Lower leg skin (tissue), 4 donors: ENCODE data around the gene VIPR1. TPM values are rescaled to one million over a fixed set of nuclear protein-coding genes. Genes with fewer than 3 reads are reported as not detected.

ENCODE experiments used
- DNase-seq, 2 donors: peaks; one replicate each; pipeline ENCODE4 v3.0.0-alpha.2; 2019; ENCODE audit warnings: low spot score in 2 of 2
- H3K4me3 ChIP-seq: fragments of 200-600 bp; sonication (generic); 2 replicates; pipeline ENCODE4 v1.5.1; 2017; ENCODE audit warnings: mild to moderate bottlenecking, low read depth; ENCODE audit not compliant: poor library complexity, severe bottlenecking
- CTCF ChIP-seq, 3 donors: fragments of 450-650 bp; IDR thresholded peaks; one replicate each; pipeline ENCODE4 v1.5.1; 2016; ENCODE audit warnings: antibody characterized with exemption in 3 of 3, mild to moderate bottlenecking in 3 of 3, moderate library complexity in 2 of 3
- POLR2A ChIP-seq, 2 donors: fragments of 450-650 bp; IDR thresholded peaks; one replicate each; pipeline ENCODE4 v1.6.1; 2016 to 2017; ENCODE audit warnings: antibody characterized with exemption in 2 of 2, mild to moderate bottlenecking in 1 of 2, moderate library complexity in 1 of 2
- WGBS, 2 donors: methylation state at CpG; one replicate each; pipeline ENCODE4 v1.1.5; 2018; 5-methylcytosine and 5-hydroxymethylcytosine counted together
- intact Hi-C: fragments of 100-400 bp; cut with DNase I; formaldehyde crosslinking; loops from one replicate; pipeline ENCODE4 v1.15.0; 2023; ENCODE audit warnings: low total_unique reads
- total RNA-seq, 4 donors: library from RNA; depleted of rRNA; stranded (reverse); fragments of >200 nt; gene quantifications; one replicate each; pipeline ENCODE4 v1.1.0, GENCODE V29; 2016

The VIPR1 gene
- total RNA-seq, 4 donors from 2014 or later: 69.9 to 110 (median 70.8) TPM

- TF ChIP-seq CTCF (IDR thresholded peaks at IDR 0.05): no peak
- TF ChIP-seq POLR2A (IDR thresholded peaks at IDR 0.05): no peak
- 51 to 69% methylated on average over 13 of the region's 13 CpGs for WGBS, 2 donors
- H3K4me3 ChIP-seq: no peak overlapping the region
- intact Hi-C loops: loop anchor here (5.0 kb wide), 1 partner anchor 45 kb away; no protein-coding TSS in a partner anchor
- DNase-seq: peak in 1 of 2 donors; percentile 71
Measured at GRCh38 chr3:42497009-42497731, 5.3 kb upstream of the VIPR1 start.

DNA sequence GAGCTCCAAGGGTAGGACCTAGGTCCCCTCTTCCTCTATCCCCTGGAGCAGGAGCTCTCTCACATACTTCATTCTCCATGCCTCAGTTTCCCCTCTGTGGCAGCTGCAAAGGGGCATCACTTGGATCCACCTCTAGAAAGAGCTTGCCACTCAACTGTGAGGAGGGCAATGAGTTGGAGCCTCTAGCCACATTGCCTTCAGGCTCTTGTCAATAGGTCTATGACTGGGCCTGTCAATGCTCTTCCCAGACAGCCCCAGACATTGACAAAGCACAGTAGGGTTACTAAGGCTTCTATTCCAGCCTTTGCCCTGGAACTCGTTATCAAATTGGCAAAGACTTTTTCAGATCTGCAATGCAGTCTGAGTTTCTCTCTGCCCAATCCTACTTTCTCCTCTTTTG lies 4.4 kb upstream of the VIPR1 start:
- no peak for TF ChIP-seq CTCF (IDR thresholded peaks at IDR 0.05)
- TF ChIP-seq POLR2A (IDR thresholded peaks at IDR 0.05): no peak
- DNase-seq: peak; percentile 10 to 49
- H3K4me3 ChIP-seq: no peak overlapping the region
- intact Hi-C loops: loop anchor here (5.0 kb wide), 1 partner anchor 44 kb away; no protein-coding TSS in a partner anchor
- WGBS, 2 donors: 52 to 65% methylated on average over 1 of the region's 1 CpG

DNA sequence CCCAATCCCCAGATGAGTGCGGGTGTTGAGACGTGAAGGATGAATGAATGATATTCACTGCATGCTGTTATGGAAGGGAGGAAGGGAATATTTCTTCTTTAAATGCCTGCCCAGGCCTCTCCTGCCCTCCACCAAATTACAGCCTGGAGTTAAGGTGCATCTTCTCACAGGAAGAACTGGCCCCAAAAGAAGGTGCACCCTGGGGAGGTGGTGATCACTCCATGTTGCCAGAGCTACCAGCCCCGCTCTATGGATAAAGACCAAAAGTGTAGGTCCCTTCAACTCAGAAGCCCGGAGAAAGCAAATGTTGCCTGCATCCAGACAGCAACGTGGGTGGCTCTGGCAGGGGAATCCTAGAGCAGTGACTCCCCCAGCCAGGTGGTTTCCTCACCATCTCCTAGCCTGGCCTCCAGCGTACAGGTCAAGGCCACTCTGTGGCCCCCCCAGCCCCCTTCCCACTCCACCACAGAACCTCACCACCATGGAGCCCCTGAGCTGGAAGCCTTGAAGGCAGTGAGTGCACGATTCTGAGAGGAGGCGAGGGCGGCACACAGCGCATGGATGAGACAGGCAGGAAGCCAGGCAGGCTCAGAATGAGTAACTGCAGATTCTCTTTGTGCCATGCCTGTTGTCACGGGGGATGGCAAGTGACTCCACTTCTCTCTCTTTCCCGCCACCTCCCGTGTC lies 3.5 kb upstream of the VIPR1 start:
- TF ChIP-seq POLR2A (IDR thresholded peaks at IDR 0.05) (no peak), CTCF (IDR thresholded peaks at IDR 0.05) (no peak)
- intact Hi-C loops: loop anchor here (5.0 kb wide), 1 partner anchor 43 kb away; no protein-coding TSS in a partner anchor
- peak; percentile 13 to 77 for DNase-seq
- no peak overlapping the region for H3K4me3 ChIP-seq
- WGBS, 2 donors: 52 to 76% methylated on average over 13 of the region's 13 CpGs

GRCh38 chr3:42499478-42499871 lies 3.0 kb upstream of the VIPR1 start:
- DNase-seq: peak; percentile 10 to 68

DNA sequence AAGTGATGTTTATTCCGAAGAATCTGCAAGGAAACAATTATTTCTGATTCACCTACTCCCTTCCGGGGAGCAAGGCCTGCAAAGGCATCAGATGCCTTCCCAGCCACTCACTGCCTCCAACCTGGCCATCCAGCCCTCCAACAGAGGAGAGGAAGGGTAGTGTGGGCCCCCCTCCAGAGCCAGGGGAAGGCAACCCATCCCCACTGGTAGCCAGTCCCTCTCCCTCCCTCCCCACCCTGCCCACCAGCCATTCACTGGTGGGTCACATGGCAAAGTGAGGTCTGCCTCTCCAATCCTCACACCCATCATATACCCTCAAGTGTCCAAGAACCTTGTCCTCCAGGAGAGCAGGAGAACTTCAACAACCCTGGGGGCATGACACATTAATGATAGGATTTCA lies 2.4 kb upstream of the VIPR1 start:
- intact Hi-C loops: no loop called here
- peak in 1 of 2 donors; percentile 78 for DNase-seq
- no peak for TF ChIP-seq CTCF (IDR thresholded peaks at IDR 0.05)
- TF ChIP-seq POLR2A (IDR thresholded peaks at IDR 0.05): no peak
- 44 to 60% methylated on average over 2 of the region's 2 CpGs for WGBS, 2 donors
- H3K4me3 ChIP-seq: no peak overlapping the region

More at GRCh38 chr3:42499478-42499871, 3.0 kb upstream of the VIPR1 start:
- no peak overlapping the region for H3K4me3 ChIP-seq
- TF ChIP-seq POLR2A (IDR thresholded peaks at IDR 0.05) (no peak), CTCF (IDR thresholded peaks at IDR 0.05) (no peak)
- WGBS, 2 donors: 81 to 94% methylated on average over 3 of the region's 3 CpGs
- intact Hi-C loops: loop anchor here (5.0 kb wide), 1 partner anchor 43 kb away; no protein-coding TSS in a partner anchor
